ENCODE results near the gene CIRBP. TPM values are rescaled to one million over a fixed set of nuclear protein-coding genes. Genes with fewer than 3 reads are reported as not detected.

The CIRBP gene
- total RNA-seq, 1 donor from 2014 or later, result 184 TPM

DNA sequence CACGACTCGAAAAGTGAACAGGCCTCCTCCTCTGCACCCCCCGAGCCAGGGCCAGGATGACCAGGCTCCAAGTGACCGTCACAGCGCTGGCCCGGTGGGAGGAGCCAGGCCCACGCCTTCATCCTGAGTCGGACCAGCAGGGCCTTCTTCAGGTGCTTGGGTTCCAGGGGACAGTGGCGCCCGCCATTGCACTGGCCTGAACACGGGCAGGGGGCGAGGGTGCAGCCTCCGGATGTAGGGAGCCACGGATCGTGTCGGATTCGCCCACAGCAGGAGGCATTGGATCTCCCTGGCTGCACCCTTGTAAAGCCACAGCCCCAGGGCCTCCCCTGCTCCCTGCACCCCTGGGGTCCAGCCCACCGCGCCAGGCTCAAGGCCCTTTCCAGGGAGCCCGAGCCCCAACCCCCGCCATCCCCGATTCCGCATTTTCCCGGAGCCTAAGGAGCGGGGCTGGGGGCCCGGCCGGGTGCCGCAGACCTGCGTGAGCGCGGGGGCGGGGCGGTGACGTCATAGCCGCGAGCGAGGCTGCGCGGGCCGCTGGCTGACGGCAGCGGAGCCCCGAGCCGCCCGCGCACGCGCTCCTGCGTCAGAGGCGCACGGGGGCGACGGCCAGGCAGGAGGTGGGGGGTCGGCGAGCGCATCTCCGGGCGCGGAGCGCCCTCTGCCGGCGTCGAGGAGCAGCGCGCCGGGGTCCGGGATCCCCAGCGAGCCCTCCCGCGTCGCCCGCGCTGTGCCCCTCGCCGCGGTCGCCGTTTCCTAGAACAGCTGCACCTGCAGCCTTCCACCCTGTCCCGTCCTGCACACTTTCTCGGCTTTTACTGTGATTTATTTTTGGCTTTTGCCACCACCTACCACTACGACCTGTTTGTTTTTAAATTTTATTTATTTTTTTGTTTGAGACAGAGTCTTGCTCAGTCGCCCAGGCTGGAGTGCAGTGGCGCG, 29.1 kb upstream of the CIRBP start:
- no peak overlapping the region for H3K27ac Mint-ChIP-seq (ENCODE audit: unreplicated experiment)
- Histone ChIP-seq H3K27me3 (ENCODE audit: insufficient read depth, low read length) (no peaks in the 10 kb centered on the region), H3K79me2 (ENCODE audit: insufficient read depth, low read length) (peaks cover 35% of the 10 kb centered on the region), H3K4me1 (ENCODE audit: insufficient read depth, low read length) (peaks cover 46% of the 10 kb centered on the region), H3K9ac (ENCODE audit: low read length) (peak overlapping the region; percentile 65), H4K20me1 (ENCODE audit: insufficient read depth, low read length) (peaks cover 48% of the 10 kb centered on the region), H3K4me3 (ENCODE audit: insufficient read depth, low read depth, low read length) (no peak overlapping the region), H3K9me3 (ENCODE audit: insufficient read depth, low read depth, low read length) (no peaks in the 10 kb centered on the region), H2AFZ (ENCODE audit: low read depth, low read length) (peak overlapping the region; percentile 56), H3K36me3 (ENCODE audit: insufficient read depth, low read length) (no peaks in the 10 kb centered on the region), H3K4me2 (ENCODE audit: low read length) (peak overlapping the region; percentile 98), H3K27ac (ENCODE audit: low read depth, low read length) (peak overlapping the region; percentile 55)
- no peaks in the 10 kb centered on the region for H3K36me3 Mint-ChIP-seq (ENCODE audit: low read depth, unreplicated experiment)
- H3K27me3 Mint-ChIP-seq (ENCODE audit: low read depth, unreplicated experiment), result no peaks in the 10 kb centered on the region
- FAIRE-seq (no peak), DNase-seq (ENCODE audit: low read depth) (peak; percentile 76)
- TF ChIP-seq EZH2 (IDR thresholded peaks at IDR 0.05; ENCODE audit: insufficient read depth, low read length), result no peak
- TF ChIP-seq, protein P1, sequence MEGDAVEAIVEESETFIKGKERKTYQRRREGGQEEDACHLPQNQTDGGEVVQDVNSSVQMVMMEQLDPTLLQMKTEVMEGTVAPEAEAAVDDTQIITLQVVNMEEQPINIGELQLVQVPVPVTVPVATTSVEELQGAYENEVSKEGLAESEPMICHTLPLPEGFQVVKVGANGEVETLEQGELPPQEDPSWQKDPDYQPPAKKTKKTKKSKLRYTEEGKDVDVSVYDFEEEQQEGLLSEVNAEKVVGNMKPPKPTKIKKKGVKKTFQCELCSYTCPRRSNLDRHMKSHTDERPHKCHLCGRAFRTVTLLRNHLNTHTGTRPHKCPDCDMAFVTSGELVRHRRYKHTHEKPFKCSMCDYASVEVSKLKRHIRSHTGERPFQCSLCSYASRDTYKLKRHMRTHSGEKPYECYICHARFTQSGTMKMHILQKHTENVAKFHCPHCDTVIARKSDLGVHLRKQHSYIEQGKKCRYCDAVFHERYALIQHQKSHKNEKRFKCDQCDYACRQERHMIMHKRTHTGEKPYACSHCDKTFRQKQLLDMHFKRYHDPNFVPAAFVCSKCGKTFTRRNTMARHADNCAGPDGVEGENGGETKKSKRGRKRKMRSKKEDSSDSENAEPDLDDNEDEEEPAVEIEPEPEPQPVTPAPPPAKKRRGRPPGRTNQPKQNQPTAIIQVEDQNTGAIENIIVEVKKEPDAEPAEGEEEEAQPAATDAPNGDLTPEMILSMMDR (IDR thresholded peaks at IDR 0.05; ENCODE audit: insufficient read depth, low read depth, low read length), result peak; percentile 45
- no peak overlapping the region for H3K4me3 Mint-ChIP-seq (ENCODE audit: unreplicated experiment)
- no peaks in the 10 kb centered on the region for H3K9me3 Mint-ChIP-seq (ENCODE audit: unreplicated experiment)
- peaks cover 5% of the 10 kb centered on the region for H3K4me1 Mint-ChIP-seq (ENCODE audit: low read depth, unreplicated experiment)

GRCh38 chr19:1240925-1241324, 28.2 kb upstream of the CIRBP start:
- TF ChIP-seq, protein P1 (IDR thresholded peaks at IDR 0.05; ENCODE audit: insufficient read depth, low read depth, low read length), result no peak
- TF ChIP-seq EZH2 (IDR thresholded peaks at IDR 0.05; ENCODE audit: insufficient read depth, low read length), result no peak
- H4K20me1 ChIP-seq (ENCODE audit: insufficient read depth, low read length), result peaks cover 40% of the 10 kb centered on the region
- Mint-ChIP-seq H3K4me3 (ENCODE audit: unreplicated experiment) (peak overlapping the region; percentile 86), H3K36me3 (ENCODE audit: low read depth, unreplicated experiment) (no peaks in the 10 kb centered on the region), H3K27me3 (ENCODE audit: low read depth, unreplicated experiment) (no peaks in the 10 kb centered on the region), H3K27ac (ENCODE audit: unreplicated experiment) (peak overlapping the region; percentile 34), H3K4me1 (ENCODE audit: low read depth, unreplicated experiment) (peaks cover 5% of the 10 kb centered on the region), H3K9me3 (ENCODE audit: unreplicated experiment) (no peaks in the 10 kb centered on the region)
- FAIRE-seq, result no peak
- H3K79me2 ChIP-seq (ENCODE audit: insufficient read depth, low read length), result peaks cover 33% of the 10 kb centered on the region
- DNase-seq (ENCODE audit: low read depth), result no peak
- H2AFZ ChIP-seq (ENCODE audit: low read depth, low read length), result no peak overlapping the region
- no peaks in the 10 kb centered on the region for H3K9me3 ChIP-seq (ENCODE audit: insufficient read depth, low read depth, low read length)
- H3K9ac ChIP-seq (ENCODE audit: low read length), result peak overlapping the region; percentile 81
- no peaks in the 10 kb centered on the region for H3K27me3 ChIP-seq (ENCODE audit: insufficient read depth, low read length)
- H3K36me3 ChIP-seq (ENCODE audit: insufficient read depth, low read length), result no peaks in the 10 kb centered on the region
- H3K4me1 ChIP-seq (ENCODE audit: insufficient read depth, low read length), result peaks cover 42% of the 10 kb centered on the region
- H3K27ac ChIP-seq (ENCODE audit: low read depth, low read length), result no peak overlapping the region
- peak overlapping the region; percentile 98 for H3K4me2 ChIP-seq (ENCODE audit: low read length)
- peak overlapping the region; percentile 72 for H3K4me3 ChIP-seq (ENCODE audit: insufficient read depth, low read depth, low read length)

Measured in astrocyte (in vitro differentiated cells and primary cell).